Activated CD8-positive, alpha-beta T cell treated with anti-CD3 and anti-CD28 coated beads, Interleukin-2, amount 10 ng/mL, durations not matched to agents 7 days and 5 days (primary cell): ENCODE data around the gene NATD1. TPM values are rescaled to one million over a fixed set of nuclear protein-coding genes. Genes with fewer than 3 reads are reported as not detected.
"Not testable (repeated sequence)": the region's sequence is repeated elsewhere in the genome, so short reads cannot be mapped to it uniquely, and the experiment has no call there.

Experiments
- ATAC-seq: fragments of 150-1000 bp; cut with Tn5 transposase; one replicate; pipeline ENCODE4 v1.10.0; 2021; ENCODE audit warnings: moderate library complexity
- CTCF ChIA-PET: fragments of 350-600 bp; sonication (Branson Sonifier 250); formaldehyde crosslinking; loops from one replicate; lab custom pipeline; 2021; ENCODE audit warnings: antibody characterized with exemption; lab: Charles Lee
- POLR2A ChIA-PET: fragments of 350-600 bp; sonication (Branson Sonifier 250); formaldehyde crosslinking; loops from one replicate; lab custom pipeline; 2021; ENCODE audit warnings: antibody characterized with exemption; lab: Charles Lee
- DNase-seq: peaks from one replicate; pipeline ENCODE4 v3.0.0-alpha.2; 2020
- H3K27ac Mint-ChIP-seq: one replicate; pipeline ENCODE4 v1.8.0; 2021; ENCODE audit warnings: mild to moderate bottlenecking, mixed read lengths
- H3K27me3 Mint-ChIP-seq: one replicate; pipeline ENCODE4 v1.8.0; 2021; ENCODE audit warnings: low read depth, mixed read lengths
- H3K36me3 Mint-ChIP-seq: one replicate; pipeline ENCODE4 v1.8.0; 2021; ENCODE audit warnings: low read depth, mixed read lengths
- H3K4me1 Mint-ChIP-seq: one replicate; pipeline ENCODE4 v1.8.0; 2021; ENCODE audit warnings: low read depth, mixed read lengths
- H3K4me3 Mint-ChIP-seq: one replicate; pipeline ENCODE4 v1.8.0; 2021; ENCODE audit warnings: mild to moderate bottlenecking, mixed read lengths
- H3K9me3 Mint-ChIP-seq: one replicate; pipeline ENCODE4 v1.8.0; 2022; ENCODE audit warnings: mixed read lengths; ENCODE audit not compliant: insufficient read depth
- total RNA-seq, 2 experiments: library from RNA; stranded (reverse); gene quantifications; one replicate each; pipeline ENCODE4 v1.2.3, GENCODE V29; 2021

The NATD1 gene
- total RNA-seq, 2 experiments from 2014 or later = 1.1 to 1.3 TPM

GRCh38 chr17:21240369-21241055 is 12.7 kb downstream of the NATD1 start:
- no peak for DNase-seq
- POLR2A ChIA-PET = interaction anchor here (0.6 kb wide), 1 partner anchor 42 kb away, joined by 3 read pairs; no protein-coding TSS in a partner anchor
- CTCF ChIA-PET = interaction anchor here (1.0 to 2.1 kb wide), 3 partner anchors 9 to 121 kb away, joined by 3 to 9 read pairs (median 4); no protein-coding TSS in a partner anchor
- no peaks in the 10 kb centered on the region for H3K4me1 Mint-ChIP-seq
- H3K4me3 Mint-ChIP-seq = no peak overlapping the region
- no peak for ATAC-seq
- no peaks in the 10 kb centered on the region for H3K9me3 Mint-ChIP-seq
- no peaks in the 10 kb centered on the region for H3K27me3 Mint-ChIP-seq
- no peaks in the 10 kb centered on the region for H3K36me3 Mint-ChIP-seq
- H3K27ac Mint-ChIP-seq = no peak overlapping the region

- ChIA-PET CTCF (interaction anchor here (0.9 to 2.1 kb wide), 4 partner anchors 10 to 120 kb away, joined by 3 to 9 read pairs (median 4); no protein-coding TSS in a partner anchor), POLR2A (interaction anchor here (0.6 kb wide), 1 partner anchor 43 kb away, joined by 3 read pairs; no protein-coding TSS in a partner anchor)
- Mint-ChIP-seq H3K9me3 (no peaks in the 10 kb centered on the region), H3K4me1 (no peaks in the 10 kb centered on the region), H3K27me3 (no peaks in the 10 kb centered on the region), H3K36me3 (no peaks in the 10 kb centered on the region), H3K27ac (no peak overlapping the region), H3K4me3 (no peak overlapping the region)
- no peak for DNase-seq
- ATAC-seq = peak; percentile 54
Measured at GRCh38 chr17:21239680-21240368, 13.4 kb downstream of the NATD1 start.

- Mint-ChIP-seq H3K4me3 (no peak overlapping the region), H3K4me1 (no peaks in the 10 kb centered on the region), H3K27me3 (no peaks in the 10 kb centered on the region), H3K9me3 (no peaks in the 10 kb centered on the region), H3K27ac (no peak overlapping the region), H3K36me3 (peaks cover 6% of the 10 kb centered on the region)
- no peak for DNase-seq
- CTCF ChIA-PET = no interaction called here
- POLR2A ChIA-PET = no interaction called here
- ATAC-seq = no peak
Measured at GRCh38 chr17:21235921-21236320, 17.3 kb downstream of the NATD1 start.

- CTCF ChIA-PET = interaction anchor here (0.8 kb wide), 1 partner anchor 115 kb away, joined by 3 read pairs; no protein-coding TSS in a partner anchor
- POLR2A ChIA-PET = interaction anchor here (0.8 kb wide), 1 partner anchor 11 kb away, joined by 3 read pairs; no protein-coding TSS in a partner anchor
Measured at GRCh38 chr17:21233581-21234347, 19.4 kb downstream of the NATD1 start.

DNA sequence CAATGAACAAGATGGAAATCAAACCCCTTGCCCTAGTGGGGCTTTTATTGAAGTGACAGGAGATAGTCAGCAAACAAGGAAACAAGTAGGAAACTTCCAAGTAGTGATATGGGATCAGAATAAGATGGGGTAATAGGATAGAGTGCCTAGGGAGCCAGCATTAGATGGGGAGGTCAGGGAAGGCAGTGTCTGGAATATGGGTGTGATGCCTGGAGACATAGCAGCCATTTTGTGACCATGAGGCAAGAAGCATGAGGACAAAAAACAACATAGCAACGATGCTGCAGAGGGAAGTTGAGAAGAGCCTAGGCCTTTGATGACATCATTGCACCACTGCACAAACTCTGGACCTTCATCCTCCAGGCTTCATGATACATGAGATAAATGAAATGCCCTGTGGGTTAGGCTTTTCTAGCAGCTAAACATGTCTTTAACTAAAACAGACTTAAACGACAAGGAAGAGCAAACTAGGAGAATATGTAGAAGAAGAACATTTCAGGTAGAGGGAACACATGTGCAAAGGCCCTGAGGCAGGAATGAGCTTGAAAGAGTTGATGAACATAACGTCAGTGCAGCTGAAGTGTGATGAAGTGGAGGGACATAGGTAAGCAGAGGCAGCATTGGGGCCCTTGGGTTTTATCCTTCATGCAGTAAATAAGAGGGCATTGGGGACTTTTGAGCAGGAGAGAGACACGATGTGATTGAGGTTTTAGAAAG is 21.0 kb downstream of the NATD1 start:
- CTCF ChIA-PET = no interaction called here
- Mint-ChIP-seq H3K27ac (no peak overlapping the region), H3K27me3 (no peaks in the 10 kb centered on the region), H3K4me1 (no peaks in the 10 kb centered on the region), H3K9me3 (no peaks in the 10 kb centered on the region), H3K36me3 (peaks cover 6% of the 10 kb centered on the region), H3K4me3 (no peak overlapping the region)
- no peak for ATAC-seq
- POLR2A ChIA-PET = no interaction called here
- DNase-seq = no peak

More at GRCh38 chr17:21233581-21234347, 19.4 kb downstream of the NATD1 start:
- H3K27ac Mint-ChIP-seq = no peak overlapping the region
- H3K27me3 Mint-ChIP-seq = no peaks in the 10 kb centered on the region
- DNase-seq (no peak), ATAC-seq (no peak)
- no peak overlapping the region for H3K4me3 Mint-ChIP-seq
- no peaks in the 10 kb centered on the region for H3K9me3 Mint-ChIP-seq
- peaks cover 6% of the 10 kb centered on the region for H3K36me3 Mint-ChIP-seq
- H3K4me1 Mint-ChIP-seq = no peaks in the 10 kb centered on the region

GRCh38 chr17:21231533-21231932 is 21.7 kb downstream of the NATD1 start:
- Mint-ChIP-seq H3K4me1 (no peaks in the 10 kb centered on the region), H3K4me3 (no peak overlapping the region), H3K9me3 (no peaks in the 10 kb centered on the region), H3K27me3 (no peaks in the 10 kb centered on the region), H3K36me3 (peaks cover 6% of the 10 kb centered on the region), H3K27ac (no peak overlapping the region)
- ATAC-seq (no peak), DNase-seq (no peak)
- POLR2A ChIA-PET = no interaction called here
- CTCF ChIA-PET = no interaction called here

GRCh38 chr17:21228845-21229244 is 24.4 kb downstream of the NATD1 start:
- no peak overlapping the region for H3K27ac Mint-ChIP-seq
- ChIA-PET POLR2A (no interaction called here), CTCF (no interaction called here)
- no peaks in the 10 kb centered on the region for H3K9me3 Mint-ChIP-seq
- H3K4me3 Mint-ChIP-seq = no peak overlapping the region
- no peaks in the 10 kb centered on the region for H3K27me3 Mint-ChIP-seq
- no peak for DNase-seq
- peaks cover 6% of the 10 kb centered on the region for H3K36me3 Mint-ChIP-seq
- no peaks in the 10 kb centered on the region for H3K4me1 Mint-ChIP-seq
- ATAC-seq = no peak

DNA sequence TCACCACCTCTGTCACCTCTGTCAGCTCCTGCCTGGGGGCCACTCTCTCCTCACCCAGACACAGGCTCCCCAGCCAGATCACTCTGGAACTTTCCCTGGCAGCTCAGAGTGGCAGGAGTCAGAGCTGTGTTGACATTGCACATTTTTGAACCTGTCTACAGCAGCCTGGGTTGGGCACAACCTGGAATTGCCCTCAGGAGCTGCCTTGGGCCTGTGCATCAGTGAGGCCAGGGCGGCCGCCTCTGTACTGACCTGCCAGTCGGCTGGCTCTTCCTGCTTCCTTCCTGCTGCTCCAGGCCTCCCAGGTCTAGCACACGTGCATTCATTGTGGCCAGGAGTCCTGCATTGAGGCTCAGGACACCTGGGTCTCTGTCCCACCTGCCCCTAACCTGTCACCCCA is 25.1 kb downstream of the NATD1 start:
- Mint-ChIP-seq H3K4me3 (no peak overlapping the region), H3K27ac (no peak overlapping the region), H3K9me3 (no peaks in the 10 kb centered on the region), H3K27me3 (no peaks in the 10 kb centered on the region), H3K36me3 (peaks cover 6% of the 10 kb centered on the region), H3K4me1 (no peaks in the 10 kb centered on the region)
- POLR2A ChIA-PET = no interaction called here
- CTCF ChIA-PET = no interaction called here
- ATAC-seq (no peak), DNase-seq (no peak)

DNA sequence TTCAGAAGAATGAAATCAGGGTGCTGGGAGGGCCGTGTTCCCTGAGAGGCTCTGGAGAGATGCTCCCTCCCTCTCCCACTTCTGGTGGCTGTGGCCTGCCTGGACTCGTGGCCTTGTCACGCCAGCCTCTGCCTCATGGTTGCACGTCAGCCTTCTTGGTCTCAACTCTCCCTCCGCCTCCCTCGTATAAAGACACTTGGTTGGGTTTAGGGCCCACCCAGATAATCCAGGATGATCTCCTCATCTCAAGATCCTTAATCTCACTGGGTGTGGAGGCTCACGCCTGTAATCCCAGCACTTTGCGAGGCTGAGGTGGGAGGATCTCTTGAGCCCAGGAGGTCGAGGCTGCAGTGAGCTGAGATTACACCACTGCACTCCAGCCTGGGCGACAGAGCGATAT is 25.9 kb downstream of the NATD1 start:
- POLR2A ChIA-PET, CTCF ChIA-PET, DNase-seq, H3K4me1 Mint-ChIP-seq, H3K9me3 Mint-ChIP-seq, H3K27ac Mint-ChIP-seq, H3K27me3 Mint-ChIP-seq, H3K36me3 Mint-ChIP-seq, ATAC-seq, H3K4me3 Mint-ChIP-seq: not testable (repeated sequence)

DNA sequence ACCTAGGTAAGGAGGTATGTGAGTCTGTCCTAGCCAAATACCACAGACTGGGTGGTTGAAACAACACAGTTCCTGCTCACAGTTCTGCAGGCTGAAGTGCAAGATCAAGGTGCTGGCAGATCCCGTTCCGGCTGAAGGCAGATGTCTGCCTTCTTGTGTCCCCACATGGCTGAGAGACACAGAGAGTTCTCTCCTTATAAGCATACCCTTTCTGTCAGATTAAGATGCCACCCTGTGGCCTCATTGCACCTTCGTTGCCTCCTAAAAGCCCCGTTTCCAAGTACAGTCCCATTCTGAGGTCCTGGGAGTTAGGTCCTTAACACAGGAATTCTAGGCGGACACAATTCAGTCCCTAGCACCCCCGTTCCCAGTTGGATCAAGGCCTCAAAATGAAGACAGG is 30.1 kb downstream of the NATD1 start:
- CTCF ChIA-PET = no interaction called here
- Mint-ChIP-seq H3K4me3 (no peak overlapping the region), H3K36me3 (peaks cover 16% of the 10 kb centered on the region)

DNA sequence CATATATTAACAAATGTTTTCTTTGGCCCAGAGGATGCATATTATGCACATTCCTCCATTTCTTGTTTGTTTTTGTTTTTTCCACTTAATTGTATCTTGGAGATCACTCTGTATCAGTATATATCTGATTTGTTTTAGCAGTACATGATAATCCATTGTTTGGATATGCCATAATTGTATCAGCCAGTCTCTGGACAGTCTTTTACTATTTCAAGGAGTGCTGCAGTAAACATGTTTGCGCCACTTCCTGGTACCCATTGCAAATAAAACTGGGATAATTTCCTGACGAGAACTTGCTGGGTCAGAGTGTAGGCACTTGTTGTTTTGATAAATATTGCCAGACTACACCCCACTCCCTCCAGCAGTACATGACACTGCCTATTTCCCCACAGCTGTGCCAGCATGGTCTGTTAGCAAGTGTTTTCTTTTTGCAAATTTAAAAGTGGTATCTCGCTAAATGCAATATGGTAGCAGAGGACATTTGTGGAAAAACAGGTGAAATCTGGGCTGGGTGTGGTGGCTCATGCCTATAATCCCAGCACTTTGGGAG is 34.3 kb downstream of the NATD1 start:
- H3K9me3 Mint-ChIP-seq = no peaks in the 10 kb centered on the region
- no peak for DNase-seq
- peaks cover 17% of the 10 kb centered on the region for H3K4me1 Mint-ChIP-seq
- peaks cover 19% of the 10 kb centered on the region for H3K36me3 Mint-ChIP-seq
- no peak overlapping the region for H3K4me3 Mint-ChIP-seq
- ChIA-PET CTCF (no interaction called here), POLR2A (no interaction called here)
- no peak overlapping the region for H3K27ac Mint-ChIP-seq
- no peak for ATAC-seq
- no peaks in the 10 kb centered on the region for H3K27me3 Mint-ChIP-seq

More for the DNA sequence above, 30.1 kb downstream of the NATD1 start:
- no peaks in the 10 kb centered on the region for H3K27me3 Mint-ChIP-seq
- ATAC-seq = no peak
- H3K4me1 Mint-ChIP-seq = no peaks in the 10 kb centered on the region
- no peak overlapping the region for H3K27ac Mint-ChIP-seq
- no peak for DNase-seq
- POLR2A ChIA-PET = no interaction called here
- no peaks in the 10 kb centered on the region for H3K9me3 Mint-ChIP-seq
